Measurements from ENCODE around the gene FMN2.
"Not testable (repeated sequence)": the region's sequence is repeated elsewhere in the genome, so short reads cannot be mapped to it uniquely, and the experiment has no call there.

The FMN2 gene

DNA sequence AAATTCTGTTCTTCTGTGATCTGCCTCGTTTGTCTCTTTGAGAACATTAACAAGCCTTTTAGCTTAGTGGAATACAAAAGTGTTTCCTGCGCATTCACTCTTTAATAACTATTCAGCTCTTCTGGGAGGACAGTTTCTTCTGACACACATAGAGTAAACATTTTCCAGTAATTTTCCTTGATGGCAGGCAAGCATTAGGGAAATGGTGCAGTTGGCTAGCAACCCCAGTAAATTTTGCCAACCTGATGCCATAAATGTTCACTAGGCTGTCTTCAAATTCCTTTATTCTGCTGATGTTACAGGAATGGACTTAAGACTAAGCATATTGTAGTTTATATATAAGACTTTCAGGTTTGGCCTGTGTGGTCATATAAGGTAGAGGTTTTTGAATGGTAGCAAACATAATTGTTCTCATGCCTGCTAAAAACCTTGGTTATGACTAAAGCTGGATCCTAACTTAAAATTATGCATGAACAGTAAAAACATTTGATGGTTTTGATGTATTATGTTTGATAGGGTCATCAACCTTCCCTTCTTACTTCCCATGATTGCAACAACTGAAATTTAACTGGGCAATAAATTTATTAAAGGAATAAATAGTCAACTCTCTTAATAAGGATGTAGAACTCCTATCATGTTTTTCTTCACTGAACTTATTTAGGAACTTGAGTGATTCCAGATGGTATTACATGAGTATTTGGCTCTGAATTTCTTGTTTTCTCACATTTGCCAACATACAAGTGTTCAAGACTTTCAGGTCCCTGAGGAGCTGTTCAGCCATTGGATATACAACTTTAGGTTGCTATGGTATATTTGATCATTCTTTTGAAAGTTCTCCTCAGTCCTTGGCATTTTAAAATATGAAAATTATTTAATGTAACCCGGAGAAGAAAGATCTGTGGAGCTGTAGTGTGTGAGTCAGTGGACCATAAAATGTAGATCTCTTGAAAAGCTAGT lies 223.4 kb downstream of the FMN2 start:
- DNase-seq (ENCODE audit: low spot score) = peak; percentile 15

DNA sequence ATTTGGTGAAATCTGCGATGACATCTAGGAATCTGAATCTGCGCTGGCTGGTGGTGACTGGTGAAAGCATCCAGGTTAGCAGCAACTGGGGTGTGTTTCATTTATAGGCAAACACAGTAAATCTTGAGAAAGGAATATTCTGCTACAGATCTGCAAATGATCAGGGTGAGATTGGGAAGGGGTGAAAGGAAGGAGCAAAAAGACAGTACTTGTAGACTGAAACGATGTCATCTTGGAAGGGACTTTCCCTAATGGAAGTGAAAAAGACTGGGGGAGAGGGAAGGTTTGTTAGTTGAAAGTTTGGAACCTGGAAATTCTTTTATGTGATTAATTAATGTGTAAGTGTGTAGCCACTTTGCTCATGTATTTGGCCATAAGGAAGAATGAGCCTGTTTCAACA lies 228.3 kb downstream of the FMN2 start:
- no peak for DNase-seq (ENCODE audit: low spot score)

DNA sequence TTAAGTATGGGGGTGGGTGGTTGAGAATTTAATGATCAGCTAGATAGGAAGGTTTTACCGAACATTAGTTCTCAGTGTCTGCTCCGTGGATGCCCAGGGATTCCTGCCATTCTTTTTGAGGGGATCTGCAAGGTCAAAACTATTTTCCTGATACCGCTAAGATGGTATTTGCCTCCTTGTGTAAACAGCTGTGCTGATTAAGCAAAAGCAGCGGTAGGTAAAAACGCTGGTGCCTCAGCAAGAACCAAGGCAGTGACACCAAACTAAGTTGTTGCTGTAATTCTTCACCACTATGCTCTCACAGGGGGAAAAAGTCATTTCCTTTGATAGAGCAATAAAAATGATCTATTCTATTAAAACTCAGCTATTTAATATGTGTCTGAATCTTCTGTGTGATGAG lies 229.0 kb downstream of the FMN2 start:
- no peak for DNase-seq (ENCODE audit: low spot score)

DNA sequence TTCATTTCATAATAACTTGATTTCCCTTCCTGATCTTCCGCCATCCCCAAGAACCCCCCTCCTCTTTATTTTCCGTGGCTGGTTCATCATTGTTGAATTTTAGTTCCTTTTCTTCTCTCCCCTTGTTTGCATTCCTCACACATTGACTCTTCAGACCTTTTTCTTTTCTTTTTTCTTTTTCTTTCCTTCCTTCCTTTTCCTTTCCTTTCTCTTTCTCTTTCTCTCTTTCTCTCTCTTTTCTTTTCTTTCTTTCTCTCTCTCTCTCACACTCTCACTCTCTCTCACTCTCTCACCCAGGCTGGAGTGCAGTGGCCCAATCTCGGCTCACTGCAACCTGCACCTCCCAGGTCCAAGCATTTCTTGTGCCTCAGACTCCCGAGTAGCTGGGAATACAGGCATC lies 231.3 kb downstream of the FMN2 start:
- DNase-seq (ENCODE audit: low spot score) = no peak

DNA sequence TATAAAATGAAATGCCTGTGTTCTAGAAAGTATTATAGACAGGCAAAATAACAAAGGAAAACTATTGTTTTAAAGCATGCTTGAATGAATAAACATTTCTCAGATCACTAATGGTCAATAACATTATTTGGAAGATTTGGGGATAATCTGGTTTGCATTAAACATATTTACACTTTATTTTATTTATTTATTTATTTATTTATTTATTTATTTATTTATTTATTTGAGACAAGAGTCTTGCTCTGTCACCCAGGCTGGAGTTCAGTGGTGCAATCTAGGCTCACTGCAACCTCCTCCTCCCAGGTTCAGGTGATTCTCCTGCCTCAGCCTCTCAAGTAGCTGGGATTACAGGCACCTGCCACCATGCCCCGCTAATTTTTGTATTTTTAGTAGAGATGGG lies 236.7 kb downstream of the FMN2 start:
- not testable (repeated sequence) for DNase-seq (ENCODE audit: low spot score)

DNA sequence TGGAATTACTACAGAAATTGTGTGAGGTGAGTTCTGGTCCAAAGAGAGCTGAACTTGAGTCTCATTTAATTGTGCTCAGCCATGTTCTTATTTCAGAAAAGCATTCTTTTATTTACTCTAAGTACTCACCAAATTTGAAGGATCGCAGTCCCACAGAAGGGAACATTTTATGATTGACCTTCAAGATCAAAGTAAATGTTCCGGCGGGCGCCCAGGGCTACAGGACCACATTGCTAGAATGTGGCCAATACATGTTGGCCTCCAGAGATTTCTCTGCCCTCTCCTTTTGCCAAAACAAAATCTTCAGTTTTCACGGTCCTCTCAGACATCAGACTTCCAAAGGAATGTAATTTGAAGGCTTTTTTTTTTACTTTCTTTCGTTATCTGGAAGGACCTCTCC lies 237.8 kb downstream of the FMN2 start:
- no peak for DNase-seq (ENCODE audit: low spot score)

DNA sequence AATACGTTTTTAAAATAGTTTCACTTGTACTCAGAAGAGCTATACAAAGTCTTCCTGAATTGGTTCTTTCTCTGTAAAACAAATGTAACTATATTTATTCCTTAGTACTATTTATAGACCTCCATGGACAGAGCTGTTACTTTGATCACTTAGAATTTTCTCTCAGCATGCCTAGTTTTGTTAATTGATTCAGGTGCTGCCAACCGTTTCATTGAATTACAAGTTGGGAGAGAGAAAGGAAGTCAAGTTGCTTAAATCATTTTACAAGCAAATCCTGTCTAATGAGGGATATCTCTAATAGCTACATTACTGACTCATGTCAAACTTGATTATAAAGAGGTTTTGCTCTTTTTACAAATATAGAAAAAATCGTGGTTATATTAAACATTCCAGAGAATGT lies 241.0 kb downstream of the FMN2 start:
- DNase-seq (ENCODE audit: low spot score) = no peak

DNA sequence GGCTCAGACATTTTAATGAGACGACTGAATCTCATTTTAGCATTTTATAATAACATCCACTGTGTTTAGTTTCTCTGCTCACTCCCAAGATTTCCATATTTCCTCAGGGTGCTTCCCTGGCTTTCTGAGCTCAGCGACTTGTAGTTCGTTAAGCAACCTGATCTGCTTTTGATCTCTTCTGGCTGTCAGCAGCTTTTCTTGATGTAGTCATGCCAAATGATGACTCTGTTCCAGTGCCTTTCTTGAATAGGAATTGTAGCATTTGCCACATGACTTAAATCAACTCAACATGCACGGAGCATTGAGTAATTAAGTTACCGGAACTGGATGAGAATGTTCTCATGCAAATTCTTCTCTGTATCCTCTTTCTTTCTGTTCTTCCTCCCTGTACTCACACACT lies 246.1 kb downstream of the FMN2 start:
- DNase-seq (ENCODE audit: low spot score) = peak; percentile 82

DNA sequence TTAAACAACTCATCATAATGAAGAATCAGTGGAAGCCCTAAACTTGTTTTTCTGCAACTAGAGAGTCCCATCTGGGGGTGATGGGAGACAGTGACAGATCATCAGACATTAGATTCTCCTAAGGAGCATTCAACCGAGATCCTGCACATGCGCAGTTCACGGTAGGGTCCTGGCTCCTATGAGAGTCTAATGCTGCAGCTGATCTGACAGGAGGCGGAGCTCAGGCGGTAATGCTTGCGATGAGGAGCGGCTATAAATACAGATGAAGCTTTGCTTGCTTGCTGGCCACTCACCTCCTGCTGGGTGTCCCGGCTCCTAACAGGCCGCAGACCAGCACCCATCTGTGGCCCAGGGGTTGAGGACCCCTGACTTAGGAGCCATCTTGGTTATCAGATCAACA lies 247.2 kb downstream of the FMN2 start:
- no peak for DNase-seq (ENCODE audit: low spot score)

DNA sequence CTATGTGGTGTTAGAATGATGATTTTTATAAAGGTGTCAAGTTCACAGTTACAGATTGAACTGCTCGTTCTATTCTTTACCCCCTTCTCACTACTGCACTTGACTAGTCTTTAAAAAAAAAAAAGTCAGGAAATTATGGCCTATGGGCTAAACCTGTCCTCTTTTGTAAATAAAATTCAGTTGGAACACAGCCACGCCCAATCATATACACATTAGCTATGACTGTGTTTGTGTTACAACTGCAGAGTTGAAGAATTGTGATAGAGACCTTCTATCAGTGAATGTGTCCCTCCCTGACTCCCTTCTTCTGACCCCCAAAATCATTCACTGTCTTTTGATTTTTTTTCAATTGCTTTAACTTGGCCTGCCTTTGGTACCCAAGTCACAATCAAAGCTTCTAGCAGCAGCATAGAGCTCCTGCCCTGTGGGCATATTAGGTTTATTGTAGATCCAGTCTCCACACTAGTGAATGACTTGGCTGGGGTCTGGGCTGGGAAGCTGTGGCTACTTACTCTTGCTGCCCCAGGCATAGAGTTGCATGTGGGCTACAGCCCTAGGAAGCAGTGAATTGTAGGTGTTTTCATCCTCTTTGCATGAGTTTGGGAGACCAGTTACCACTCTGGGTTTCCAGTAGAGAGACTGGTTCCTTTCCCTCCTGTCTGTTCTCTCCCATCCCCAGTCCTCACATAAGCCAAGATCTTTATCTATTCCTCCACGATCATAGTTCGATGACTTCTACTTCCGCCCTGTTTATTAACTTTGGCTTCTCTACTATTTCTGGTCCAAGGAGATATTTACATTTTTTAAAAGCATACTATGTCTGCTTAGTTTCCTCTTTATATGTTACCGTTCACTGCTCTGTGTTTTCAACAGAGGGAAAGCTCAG lies 249.9 kb downstream of the FMN2 start:
- no peak for DNase-seq (ENCODE audit: low spot score)

DNA sequence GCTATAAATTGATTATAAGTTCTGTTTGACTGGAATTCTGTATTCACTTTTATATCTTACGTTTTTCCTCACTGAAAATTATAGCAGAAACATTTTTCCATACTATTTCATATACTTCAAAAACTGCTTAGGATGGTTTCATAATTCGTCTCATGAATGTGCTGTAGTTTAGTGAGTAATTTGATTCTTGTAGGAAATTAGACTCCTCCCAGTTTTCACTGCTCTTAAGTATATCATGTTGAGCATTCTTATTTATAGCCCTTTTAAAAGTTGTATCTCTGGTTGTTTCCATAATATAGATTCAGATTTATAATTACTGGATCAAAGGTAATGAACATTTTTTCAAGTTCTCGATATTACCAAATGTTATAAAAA lies 250.6 kb downstream of the FMN2 start:
- DNase-seq (ENCODE audit: low spot score) = no peak

DNA sequence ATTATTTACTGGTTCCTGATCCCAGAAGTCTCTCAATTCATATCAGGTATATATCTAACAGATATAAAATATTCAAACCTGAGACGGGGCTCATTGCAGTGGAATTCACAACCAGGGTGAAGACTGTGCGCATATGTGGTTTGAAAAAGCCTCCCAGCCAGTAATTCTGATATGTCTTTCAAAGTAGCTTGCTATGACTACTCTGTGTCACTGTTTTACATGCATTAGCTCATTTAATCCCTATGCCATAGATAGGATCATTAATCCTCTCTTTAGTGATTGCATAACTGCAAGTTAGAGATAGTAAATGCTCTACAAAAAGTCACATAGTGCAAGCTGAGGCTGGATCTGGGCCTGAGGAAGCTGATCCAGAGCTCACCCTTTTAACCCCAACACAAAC lies 251.4 kb downstream of the FMN2 start:
- DNase-seq (ENCODE audit: low spot score) = no peak

DNA sequence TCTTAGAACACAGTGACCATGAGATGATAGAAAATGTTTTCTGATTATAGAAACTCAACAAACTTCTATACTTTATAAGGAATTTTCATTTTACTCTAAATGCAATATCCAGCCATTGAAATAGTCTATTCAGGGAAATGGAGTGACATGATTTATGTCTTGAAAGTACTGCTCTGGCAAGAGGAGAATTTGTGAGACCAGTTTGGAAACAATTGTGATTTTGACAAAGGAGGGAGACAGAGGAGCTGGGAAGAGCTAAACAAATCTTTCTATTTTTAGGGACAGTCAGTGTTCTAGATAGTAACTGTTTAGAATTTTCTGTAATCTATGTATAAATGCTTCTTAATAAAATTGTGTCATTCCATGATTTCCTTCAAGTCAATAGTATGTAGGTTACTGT lies 252.3 kb downstream of the FMN2 start:
- no peak for DNase-seq (ENCODE audit: low spot score)

DNA sequence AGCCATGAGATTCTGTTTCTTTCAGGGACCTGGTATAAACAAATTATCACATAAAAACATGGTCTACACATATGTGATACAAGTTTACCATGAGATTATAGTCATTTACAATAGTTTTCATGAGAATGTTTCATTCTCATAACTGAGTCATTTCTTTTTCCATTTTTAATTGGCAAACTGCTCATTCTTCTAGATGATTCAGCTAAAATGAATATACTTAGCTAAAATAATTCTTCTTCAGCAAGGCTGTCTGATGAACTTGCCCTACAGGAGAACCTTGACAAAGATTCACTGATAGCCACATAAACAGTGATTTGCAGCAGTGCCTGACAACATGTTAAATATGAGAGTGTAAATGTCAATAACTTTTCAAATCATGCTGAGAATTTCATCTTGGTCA lies 253.2 kb downstream of the FMN2 start:
- peak; percentile 14 for DNase-seq (ENCODE audit: low spot score)

DNA sequence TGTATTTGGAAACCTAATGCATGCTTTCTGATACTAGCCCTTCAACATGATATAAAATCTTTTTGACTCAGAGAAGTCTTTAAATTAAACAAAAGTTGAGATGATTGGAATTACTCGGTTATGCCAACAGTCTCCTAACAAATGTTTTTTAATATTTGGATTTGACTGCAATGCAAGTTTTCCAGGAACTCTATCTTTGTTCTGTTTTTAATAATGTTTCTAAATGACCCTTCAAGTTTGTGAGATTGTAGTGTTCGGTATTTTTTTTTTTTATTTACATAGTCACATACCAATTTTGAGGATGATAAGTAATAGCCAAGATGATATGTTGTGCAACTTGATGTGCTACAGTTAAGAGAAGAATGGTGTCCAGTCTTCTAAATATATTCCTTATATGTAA lies 258.0 kb downstream of the FMN2 start:
- DNase-seq (ENCODE audit: low spot score) = no peak

DNA sequence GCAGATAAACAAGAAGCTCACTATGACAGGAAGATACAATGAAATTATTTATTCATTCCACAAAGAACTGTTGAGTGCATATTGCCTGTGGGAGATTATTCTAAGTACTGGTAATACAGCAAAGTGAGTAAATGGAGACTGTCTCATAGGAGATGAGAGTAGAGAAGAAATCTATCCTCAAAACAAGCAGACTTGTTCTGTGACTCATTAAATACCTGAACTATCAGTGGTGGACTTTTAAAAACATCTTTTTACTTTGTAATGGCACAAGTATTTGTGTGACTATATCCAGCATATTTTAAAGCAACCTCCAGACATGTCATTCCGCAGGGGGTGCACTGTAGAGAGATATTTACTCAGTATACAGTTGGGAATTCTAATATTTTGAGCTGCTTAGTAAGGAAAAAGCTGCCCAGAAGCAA lies 259.2 kb downstream of the FMN2 start:
- DNase-seq (ENCODE audit: low spot score) = peak; percentile 74

DNA sequence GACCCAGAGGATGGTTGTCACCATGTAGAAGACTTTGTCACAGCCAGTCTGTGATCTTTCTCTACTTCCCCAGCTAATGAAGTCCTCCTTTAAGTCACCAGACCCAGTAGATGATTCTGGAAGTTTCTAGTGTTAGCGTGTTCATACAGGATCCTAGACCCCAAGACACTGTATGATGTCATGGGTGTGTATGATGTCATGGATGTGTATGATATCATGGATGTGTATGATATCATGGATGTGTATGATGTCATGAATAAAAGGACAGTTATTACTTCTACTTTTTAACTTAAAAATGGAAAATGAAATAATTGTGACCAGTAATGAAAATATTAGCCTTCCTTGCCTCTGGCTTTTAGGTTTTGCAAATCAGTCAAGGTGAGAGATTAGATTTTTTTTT lies 260.0 kb downstream of the FMN2 start:
- DNase-seq (ENCODE audit: low spot score) = no peak

DNA sequence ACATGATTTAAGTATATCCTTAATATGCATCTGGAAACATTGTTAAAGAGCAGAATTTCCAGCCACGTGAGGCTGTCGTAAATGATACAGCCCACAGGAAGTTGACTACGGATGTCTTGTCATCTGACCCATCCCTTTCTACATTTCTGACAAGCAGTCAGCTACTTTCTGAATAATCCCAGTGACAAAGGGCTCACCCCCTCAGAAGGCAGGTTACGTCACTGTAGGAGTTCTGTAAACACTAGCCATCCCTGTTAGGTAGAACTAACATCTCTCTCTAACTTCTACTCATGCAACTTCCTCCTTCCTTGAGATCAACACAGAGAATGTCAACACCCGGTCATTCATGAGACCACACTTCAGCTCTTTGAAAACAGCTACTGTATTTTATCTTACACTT lies 261.1 kb downstream of the FMN2 start:
- DNase-seq (ENCODE audit: low spot score) = no peak

DNA sequence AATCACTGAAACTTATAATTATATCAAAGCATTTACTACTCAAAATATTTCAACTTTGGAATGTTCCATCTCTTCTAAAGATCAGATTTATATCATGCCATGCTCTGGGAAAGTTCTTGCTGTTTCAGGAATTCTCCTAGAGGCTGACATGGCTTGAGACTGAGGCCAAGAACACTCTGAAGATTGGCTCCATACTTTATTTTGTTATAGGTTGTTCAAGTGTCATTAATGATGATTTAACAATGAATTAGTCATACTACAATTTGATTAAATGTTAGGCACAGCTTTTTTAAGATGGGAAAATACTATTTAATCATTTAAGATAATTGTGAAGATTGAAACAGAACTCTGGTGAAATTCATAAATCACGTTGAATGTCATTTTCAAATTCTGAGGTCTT lies 264.9 kb downstream of the FMN2 start:
- no peak for DNase-seq (ENCODE audit: low spot score)

DNA sequence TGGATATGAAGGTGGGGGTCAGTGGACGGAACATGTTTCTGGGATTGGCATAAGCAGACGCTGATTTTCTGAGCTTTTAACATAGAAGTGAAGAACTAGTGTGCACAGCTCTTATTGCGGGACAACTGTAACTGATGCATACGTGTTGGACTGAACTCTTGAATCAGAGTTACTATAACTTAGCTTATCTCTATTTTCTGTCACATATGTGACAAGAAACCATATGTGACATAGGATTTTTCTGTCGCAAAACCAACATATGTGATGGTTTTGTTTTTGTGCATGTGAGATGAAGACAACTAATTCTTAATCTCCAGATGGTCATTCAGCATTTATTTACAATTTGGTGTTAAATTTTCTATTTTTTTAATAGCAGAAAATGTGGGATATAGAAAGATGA lies 270.4 kb downstream of the FMN2 start:
- no peak for DNase-seq (ENCODE audit: low spot score)

DNA sequence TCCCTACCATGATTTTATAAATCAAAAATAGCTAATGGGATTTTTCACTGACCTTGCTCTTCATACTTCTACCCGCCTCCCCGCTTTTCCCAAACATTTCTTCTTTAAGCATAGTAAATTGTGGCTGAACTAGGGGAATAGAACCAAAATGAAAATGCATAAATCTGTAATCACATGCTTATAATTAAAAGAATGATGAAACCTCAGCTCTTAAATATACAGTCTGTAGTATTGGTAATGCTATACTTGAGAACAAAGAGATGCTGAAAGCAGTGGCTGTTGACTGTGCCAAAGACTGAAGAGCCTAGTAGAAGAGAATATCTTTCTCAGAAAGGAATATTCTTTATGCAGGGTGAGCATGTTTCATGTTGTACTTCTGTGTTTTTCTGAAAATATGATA lies 271.1 kb downstream of the FMN2 start:
- DNase-seq (ENCODE audit: low spot score) = no peak

DNA sequence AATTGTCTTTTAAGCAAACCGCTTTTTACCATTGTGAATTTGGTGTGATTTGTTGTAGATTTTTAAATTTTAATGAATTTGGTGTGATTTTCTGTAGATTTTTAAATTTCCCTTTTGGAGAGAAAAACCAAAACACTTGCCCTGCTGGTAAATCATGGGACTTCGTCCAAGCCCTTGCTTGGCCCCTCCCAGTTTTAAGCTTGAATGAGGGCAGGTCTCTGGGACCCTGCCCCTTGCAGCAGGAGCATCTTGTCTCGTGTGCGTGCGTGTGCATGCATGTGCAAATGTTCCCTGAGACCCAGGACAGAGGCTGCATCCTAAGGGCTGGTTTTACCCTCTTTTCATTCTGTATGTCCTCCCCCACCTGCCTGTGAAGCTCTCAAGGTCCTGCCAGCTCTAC lies 271.6 kb downstream of the FMN2 start:
- no peak for DNase-seq (ENCODE audit: low spot score)

DNA sequence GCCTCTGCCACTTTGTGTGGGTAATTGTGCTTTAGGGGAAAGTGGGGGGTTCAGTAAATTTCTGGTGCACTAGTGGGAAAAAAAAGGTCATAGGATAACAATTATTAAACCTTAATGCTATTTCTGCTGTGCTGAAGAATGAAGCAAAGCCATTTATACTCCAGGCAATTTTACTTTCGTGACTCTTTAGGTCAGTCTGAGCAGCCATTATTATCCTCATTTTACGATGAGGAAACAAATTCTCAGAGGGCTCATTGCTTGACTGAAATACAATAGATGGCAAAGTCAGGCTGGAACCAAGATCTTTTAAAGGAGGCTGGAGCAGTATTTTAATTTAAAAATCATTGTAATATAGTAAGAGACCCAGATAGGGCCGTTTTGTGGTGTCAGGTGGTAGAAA lies 272.2 kb downstream of the FMN2 start:
- no peak for DNase-seq (ENCODE audit: low spot score)

Measured in AG08395 (cell line).